PFSK-1 (cell line): ENCODE measurements around the gene MMP11.

Experiments used
- FOXP2 ChIP-seq: optimal IDR thresholded peaks from 2 replicates; pipeline ENCODE3; 2011; ENCODE audit warnings: borderline replicate concordance, control low read depth, inconsistent platforms; ENCODE audit not compliant: insufficient read depth; ENCODE audit errors: extremely low read length, extremely low read depth
- POLR2AphosphoS5 ChIP-seq: IDR thresholded peaks from 2 replicates; pipeline ENCODE4 v1.6.1; 2012; ENCODE audit warnings: low read depth, mild to moderate bottlenecking, control low read depth, low read length, moderate library complexity
- REST ChIP-seq, 2 experiments: IDR thresholded peaks; 2 replicates each; pipeline versions ENCODE4 v1.6.1 to v1.8.0; 2011 to 2012; ENCODE audit warnings: low read depth in 2 of 2, low read length in 2 of 2, control low read depth in 1 of 2, inconsistent platforms in 1 of 2, mild to moderate bottlenecking in 1 of 2, moderate library complexity in 1 of 2; ENCODE audit not compliant: insufficient read depth in 1 of 2
- SIN3A ChIP-seq: IDR thresholded peaks from 2 replicates; pipeline ENCODE4 v1.6.1; 2012; ENCODE audit warnings: mild to moderate bottlenecking, low read length, moderate library complexity, borderline replicate concordance; ENCODE audit not compliant: insufficient read depth
- TAF1 ChIP-seq: IDR thresholded peaks from 2 replicates; pipeline ENCODE4 v1.6.1; 2012; ENCODE audit warnings: low read length, control low read depth, borderline replicate concordance; ENCODE audit not compliant: insufficient read depth

MMP11 gene

DNA sequence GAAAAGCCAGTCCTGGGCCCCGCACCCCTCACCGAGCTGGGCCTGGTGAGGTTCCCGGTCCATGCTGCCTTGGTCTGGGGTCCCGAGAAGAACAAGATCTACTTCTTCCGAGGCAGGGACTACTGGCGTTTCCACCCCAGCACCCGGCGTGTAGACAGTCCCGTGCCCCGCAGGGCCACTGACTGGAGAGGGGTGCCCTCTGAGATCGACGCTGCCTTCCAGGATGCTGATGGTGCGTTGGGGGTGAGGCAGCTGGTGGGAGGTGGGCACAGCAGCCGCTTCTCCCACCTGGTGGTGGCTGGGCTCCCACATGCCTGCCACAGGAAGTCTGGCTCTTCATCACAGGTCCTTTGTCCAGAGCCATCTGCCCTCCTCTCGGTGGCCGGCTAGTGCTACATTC, 9.6 kb downstream of the MMP11 start:
- TF ChIP-seq REST (IDR thresholded peaks at IDR 0.05; ENCODE audit: insufficient read depth in 1 of 2, low read depth in 2 of 2, low read length in 2 of 2) (no peak), TAF1 (no peak), SIN3A (no peak), FOXP2 (no peak), POLR2AphosphoS5 (no peak)

- TF ChIP-seq REST (IDR thresholded peaks at IDR 0.05; ENCODE audit: insufficient read depth in 1 of 2, low read depth in 2 of 2, low read length in 2 of 2) (no peak), TAF1 (no peak), FOXP2 (no peak), POLR2AphosphoS5 (no peak), SIN3A (no peak)
These were observed 10.1 kb downstream of the MMP11 start for GRCh38 chr22:23782703-23783102.

- TF ChIP-seq TAF1: no peak
- TF ChIP-seq FOXP2: no peak
- TF ChIP-seq POLR2AphosphoS5: no peak
- TF ChIP-seq SIN3A: no peak
- TF ChIP-seq REST (IDR thresholded peaks at IDR 0.05; ENCODE audit: insufficient read depth in 1 of 2, low read depth in 2 of 2, low read length in 2 of 2): no peak
These were observed 10.9 kb downstream of the MMP11 start for GRCh38 chr22:23783265-23784150.

GRCh38 chr22:23784215-23784732, 11.6 kb downstream of the MMP11 start:
- TF ChIP-seq TAF1: no peak

- TF ChIP-seq REST (IDR thresholded peaks at IDR 0.05; ENCODE audit: insufficient read depth in 1 of 2, low read depth in 2 of 2, low read length in 2 of 2) (no peak), POLR2AphosphoS5 (no peak), TAF1 (no peak), FOXP2 (no peak), SIN3A (no peak)
These were observed 13.6 kb downstream of the MMP11 start for GRCh38 chr22:23786261-23786710.
